Subcutaneous abdominal adipose tissue (tissue), 5 donors: ENCODE results near the gene SLC35E1.

Experiments
- H3K27ac ChIP-seq: one replicate; pipeline ENCODE4 v1.7.0; 2013; ENCODE audit warnings: low read depth, mild to moderate bottlenecking, inconsistent platforms, low read length, moderate library complexity
- H3K27me3 ChIP-seq, 5 donors: one replicate each; pipeline ENCODE4 v1.7.0; 2013; ENCODE audit warnings: low read length in 5 of 5, inconsistent platforms in 1 of 5; ENCODE audit not compliant: control insufficient read depth in 5 of 5, insufficient read depth in 4 of 5
- H3K36me3 ChIP-seq, 5 donors: one replicate each; pipeline ENCODE4 v1.7.0; 2013; ENCODE audit warnings: low read length in 5 of 5; ENCODE audit not compliant: control insufficient read depth in 5 of 5, insufficient read depth in 5 of 5
- H3K4me1 ChIP-seq, 5 donors: one replicate each; pipeline ENCODE4 v1.7.0; 2013; ENCODE audit warnings: low read length in 5 of 5, mild to moderate bottlenecking in 3 of 5, moderate library complexity in 1 of 5; ENCODE audit not compliant: control insufficient read depth in 5 of 5, insufficient read depth in 5 of 5
- H3K4me3 ChIP-seq, 5 donors: one replicate each; pipeline ENCODE4 v1.7.0; 2013; ENCODE audit warnings: low read length in 5 of 5, low read depth in 1 of 5
- H3K9ac ChIP-seq, 5 donors: one replicate each; pipeline ENCODE4 v1.7.0; 2013; ENCODE audit warnings: low read length in 5 of 5, mild to moderate bottlenecking in 4 of 5, moderate library complexity in 3 of 5
- H3K9me3 ChIP-seq, 5 donors: one replicate each; pipeline ENCODE4 v1.7.0; 2013; ENCODE audit warnings: low read length in 5 of 5; ENCODE audit not compliant: control insufficient read depth in 5 of 5
- donor health status: healthy.
- donor health status: healthy.
- donor health status: healthy.
- donor health status: healthy.
- donor health status: healthy.

Gene SLC35E1

DNA sequence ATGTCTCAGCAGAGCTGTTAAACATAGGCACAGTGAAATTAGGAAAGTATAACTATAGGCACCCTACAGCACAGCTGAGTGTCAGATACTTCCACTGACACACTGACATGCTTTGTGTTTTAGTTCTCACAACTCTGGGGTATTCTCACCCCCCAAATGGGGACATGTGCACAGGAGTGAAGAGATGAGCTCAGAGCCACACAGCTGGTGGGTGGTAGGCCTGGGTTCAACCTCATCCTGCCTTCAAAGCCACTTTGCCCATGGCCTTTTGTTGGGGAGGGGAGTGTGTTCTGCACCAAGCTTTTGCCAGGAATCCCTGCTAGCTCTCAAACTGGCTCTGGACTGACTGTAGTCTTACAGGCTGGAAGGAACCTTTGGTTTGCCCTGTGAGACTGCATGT lies 1.7 kb upstream of the SLC35E1 start:
- no peaks in the 10 kb centered on the region for H3K27me3 ChIP-seq
- peak overlapping the region; percentile 83 for H3K27ac ChIP-seq
- peaks cover 23 to 65% (median 54%) of the 10 kb centered on the region in 5 donors for H3K4me1 ChIP-seq
- H3K9me3 ChIP-seq = no peaks in the 10 kb centered on the region
- peak overlapping the region in 2 of 5 donors; percentile 92 to 94 for H3K4me3 ChIP-seq
- peaks cover 0 to 52% (median 37%) of the 10 kb centered on the region in 5 donors for H3K36me3 ChIP-seq
- H3K9ac ChIP-seq = peak overlapping the region in 1 of 5 donors; percentile 1

DNA sequence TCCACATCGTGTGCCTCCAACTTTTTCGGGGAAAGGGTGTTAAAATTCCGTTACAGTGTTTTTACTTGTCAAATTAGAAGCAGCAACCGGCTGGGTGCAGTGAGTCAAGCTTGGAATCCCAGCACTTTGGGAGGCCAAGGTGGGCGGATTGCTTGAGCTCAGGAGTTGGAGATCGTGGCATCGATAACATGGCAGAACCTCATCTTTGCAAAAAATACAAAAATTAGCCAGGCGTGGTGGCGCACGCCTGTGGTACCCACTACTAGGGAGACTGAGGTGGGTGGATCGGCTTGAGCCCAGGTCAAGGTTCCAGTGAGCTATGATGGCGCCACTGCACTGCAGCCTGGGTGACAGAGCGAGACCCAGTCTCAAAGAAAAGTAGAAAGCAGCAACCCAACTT lies 1.1 kb upstream of the SLC35E1 start:
- peak overlapping the region; percentile 83 for H3K27ac ChIP-seq
- peak overlapping the region; percentile 69 to 94 (median 87) for H3K9ac ChIP-seq
- peak overlapping the region; percentile 73 to 96 (median 94) for H3K4me3 ChIP-seq
- H3K4me1 ChIP-seq = peaks cover 23 to 63% (median 54%) of the 10 kb centered on the region in 5 donors
- H3K9me3 ChIP-seq = no peaks in the 10 kb centered on the region
- H3K36me3 ChIP-seq = peaks cover 0 to 46% (median 35%) of the 10 kb centered on the region in 5 donors
- H3K27me3 ChIP-seq = no peaks in the 10 kb centered on the region

DNA sequence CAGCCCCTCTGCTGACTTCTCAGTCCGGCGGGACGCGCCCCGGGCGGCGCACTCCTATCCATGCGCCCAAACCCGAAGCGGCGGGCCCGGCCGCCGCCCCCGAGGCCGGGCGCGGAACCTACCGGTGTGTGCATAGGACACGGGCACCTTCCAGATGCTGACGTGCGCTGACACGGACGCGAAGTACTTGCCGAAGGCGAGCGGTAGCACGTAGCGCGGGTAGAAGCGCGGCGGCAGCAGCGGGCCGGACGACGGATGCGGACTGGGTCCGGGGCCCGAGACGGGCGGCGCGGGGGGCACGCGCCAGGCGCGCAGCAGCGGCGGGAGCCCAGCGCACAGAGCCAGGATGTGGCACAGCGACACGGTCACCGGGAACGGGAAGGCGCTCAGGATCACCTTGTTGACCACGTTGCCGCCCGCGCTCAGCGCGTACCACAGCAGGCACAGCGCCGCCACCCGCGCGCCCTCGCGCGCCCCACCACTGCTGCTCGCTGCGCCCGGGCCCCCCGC lies 338 bp downstream of the SLC35E1 start:
- no peaks in the 10 kb centered on the region for H3K27me3 ChIP-seq
- peaks cover under 1 to 52% (median 34%) of the 10 kb centered on the region in 5 donors for H3K36me3 ChIP-seq
- peak overlapping the region; percentile 69 to 81 (median 79) for H3K9ac ChIP-seq
- peaks cover 16 to 49% (median 41%) of the 10 kb centered on the region in 5 donors for H3K4me1 ChIP-seq
- peak overlapping the region; percentile 54 to 96 (median 94) for H3K4me3 ChIP-seq
- no peak overlapping the region for H3K27ac ChIP-seq
- H3K9me3 ChIP-seq = no peaks in the 10 kb centered on the region

DNA sequence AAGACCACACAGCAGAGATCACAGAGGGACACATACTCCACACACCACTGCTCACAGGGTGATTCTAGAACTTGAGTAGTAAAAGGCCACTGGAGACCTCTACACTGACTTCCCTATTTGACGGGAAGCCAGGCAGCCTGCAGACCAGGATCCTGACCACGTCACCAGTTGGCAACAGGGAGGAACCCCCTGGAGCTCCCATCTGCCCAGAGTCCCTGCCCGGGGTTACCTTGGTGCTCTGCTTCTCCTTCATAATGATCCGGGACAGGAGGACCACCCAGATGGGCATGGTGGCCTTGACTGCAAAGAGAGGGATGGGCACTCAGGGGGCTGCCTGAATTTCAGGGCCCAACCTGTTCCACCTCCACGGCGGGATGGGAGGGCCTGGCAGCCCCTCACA lies 932 bp downstream of the SLC35E1 start:
- no peaks in the 10 kb centered on the region for H3K9me3 ChIP-seq
- H3K4me1 ChIP-seq = peaks cover 15 to 43% (median 38%) of the 10 kb centered on the region in 5 donors
- H3K9ac ChIP-seq = peak overlapping the region; percentile 69 to 81 (median 79)
- H3K36me3 ChIP-seq = peaks cover 2 to 52% (median 34%) of the 10 kb centered on the region in 5 donors
- H3K27me3 ChIP-seq = no peaks in the 10 kb centered on the region
- H3K4me3 ChIP-seq = peak overlapping the region; percentile 54 to 96 (median 94)
- H3K27ac ChIP-seq = no peak overlapping the region

DNA sequence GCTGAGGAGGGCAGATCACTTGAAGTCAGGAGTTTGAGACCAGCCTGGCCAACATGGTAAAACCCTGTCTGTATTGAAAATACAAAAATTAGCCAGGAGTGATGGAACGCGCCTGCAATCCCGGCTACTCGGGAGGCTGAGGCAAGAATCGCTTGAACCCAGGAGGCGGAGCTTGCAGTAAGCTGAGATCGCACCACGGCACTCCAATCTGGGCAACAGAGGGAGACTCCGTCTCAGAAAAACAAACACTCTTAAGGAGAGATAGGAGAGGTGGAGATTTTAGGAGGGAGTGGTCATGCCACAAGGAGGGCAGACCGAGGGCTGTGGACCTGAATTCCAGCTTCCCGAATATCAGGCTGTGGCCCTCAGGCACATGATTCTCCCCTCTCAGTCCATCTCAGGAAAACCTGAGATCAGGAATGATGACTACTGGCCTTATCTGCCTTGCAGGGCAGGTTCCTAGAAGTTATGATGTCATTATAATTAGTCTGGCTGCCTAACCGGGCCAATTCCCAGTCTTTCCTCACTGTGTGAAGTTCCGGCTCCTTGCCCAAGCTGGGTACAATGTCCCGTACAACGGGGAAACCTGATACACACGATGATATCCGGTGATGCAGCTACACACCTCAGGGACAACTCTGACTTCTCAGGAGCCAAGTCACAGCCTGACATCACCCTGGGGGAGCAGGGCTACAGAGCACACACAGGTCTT lies 2.5 kb downstream of the SLC35E1 start:
- Histone ChIP-seq H3K9me3 (no peaks in the 10 kb centered on the region), H3K27ac (no peak overlapping the region), H3K4me1 (peaks cover 14 to 37% (median 36%) of the 10 kb centered on the region in 5 donors), H3K27me3 (no peaks in the 10 kb centered on the region), H3K4me3 (no peak overlapping the region), H3K9ac (no peak overlapping the region), H3K36me3 (peaks cover 3 to 48% (median 30%) of the 10 kb centered on the region in 5 donors)

DNA sequence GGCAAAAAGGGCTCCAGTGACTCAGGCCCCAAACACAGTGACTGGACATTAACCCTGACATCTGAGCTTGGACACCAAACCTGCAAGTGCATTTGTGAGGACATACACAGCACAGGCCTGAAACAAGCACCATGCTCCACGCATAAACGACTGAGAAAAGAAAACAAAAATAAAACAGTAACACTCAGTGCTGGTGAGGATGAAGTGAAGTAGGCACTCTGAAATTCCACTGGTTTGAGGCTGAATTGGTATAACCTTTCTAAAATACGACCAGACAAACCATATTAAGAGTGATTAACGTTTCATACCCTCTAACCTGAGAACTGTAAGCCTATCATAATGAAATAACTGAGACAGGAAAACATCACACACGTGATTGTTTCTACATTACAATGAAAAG lies 5.5 kb downstream of the SLC35E1 start:
- Histone ChIP-seq H3K27me3 (no peaks in the 10 kb centered on the region), H3K27ac (no peak overlapping the region), H3K4me3 (no peak overlapping the region), H3K4me1 (peaks cover 6 to 15% (median 11%) of the 10 kb centered on the region in 5 donors), H3K36me3 (peaks cover 6 to 69% (median 47%) of the 10 kb centered on the region in 5 donors), H3K9ac (no peak overlapping the region), H3K9me3 (no peaks in the 10 kb centered on the region)

DNA sequence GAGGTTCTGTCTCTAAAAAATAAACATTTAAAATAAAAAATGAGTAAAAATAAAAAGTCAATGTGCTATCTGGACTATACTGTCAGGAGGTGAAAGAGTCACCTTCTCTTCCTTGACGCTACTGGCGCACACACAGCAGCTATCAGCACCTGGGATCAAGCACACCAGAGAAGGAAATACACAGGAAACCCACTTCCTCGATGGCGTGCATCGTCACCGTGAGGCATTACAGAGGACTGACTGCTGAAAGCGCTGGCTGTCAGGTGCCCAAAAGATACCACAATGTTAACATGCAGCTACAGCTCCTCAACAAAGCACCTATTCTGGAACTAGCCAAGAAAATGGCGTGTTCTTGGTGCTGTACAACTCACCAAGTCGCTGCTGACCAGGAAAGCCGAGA lies 6.1 kb downstream of the SLC35E1 start:
- Histone ChIP-seq H3K9ac (no peak overlapping the region), H3K36me3 (peaks cover 6 to 75% (median 52%) of the 10 kb centered on the region in 5 donors), H3K4me1 (peaks cover 2 to 10% (median 6%) of the 10 kb centered on the region in 5 donors), H3K4me3 (no peak overlapping the region), H3K27me3 (no peaks in the 10 kb centered on the region), H3K9me3 (no peaks in the 10 kb centered on the region), H3K27ac (no peak overlapping the region)

DNA sequence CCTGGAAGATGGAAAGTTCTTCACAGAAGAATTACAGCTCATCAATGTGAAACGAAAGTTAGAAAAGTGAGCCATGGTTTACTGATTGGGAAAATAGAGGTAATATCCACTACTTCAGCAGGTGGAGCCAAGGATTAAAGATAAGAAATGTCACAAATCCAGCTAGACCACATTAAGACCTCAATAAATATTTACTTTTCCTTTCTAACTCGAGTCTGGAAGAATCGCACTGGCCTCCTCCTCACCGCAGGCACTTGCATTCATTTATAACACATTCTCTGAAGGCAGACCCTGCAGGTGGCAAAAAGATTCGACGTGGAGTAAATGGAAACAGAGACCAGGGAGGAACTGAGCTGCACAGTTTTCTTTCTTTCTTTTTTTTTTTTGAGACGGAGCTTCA lies 7.4 kb downstream of the SLC35E1 start:
- Histone ChIP-seq H3K27me3 (no peaks in the 10 kb centered on the region), H3K36me3 (peaks cover 6 to 78% (median 57%) of the 10 kb centered on the region in 5 donors), H3K27ac (no peak overlapping the region)

DNA sequence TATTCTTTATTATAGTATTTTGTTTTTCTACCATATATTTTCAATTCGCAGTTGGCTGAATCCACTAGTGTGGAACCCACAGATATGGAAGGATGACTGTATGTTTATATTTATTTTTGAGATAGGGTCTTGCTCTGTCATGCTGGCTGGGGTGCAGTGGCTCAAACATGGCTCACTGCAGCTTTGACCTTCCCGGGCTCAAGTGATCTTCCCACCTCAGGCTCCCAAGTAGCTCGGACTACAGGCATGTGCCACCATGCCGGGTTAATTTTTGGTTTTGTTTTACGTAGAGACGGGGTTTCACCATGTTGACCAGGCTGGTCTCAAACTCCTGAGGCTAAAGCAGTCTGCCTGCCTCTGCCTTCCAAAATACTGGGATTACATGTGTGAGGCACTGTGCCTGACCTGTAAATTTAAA lies 9.6 kb downstream of the SLC35E1 start:
- H3K4me1 ChIP-seq = peaks cover 0 to 8% (median 3%) of the 10 kb centered on the region in 5 donors
- H3K9ac ChIP-seq = no peak overlapping the region
- peaks cover 6 to 73% (median 56%) of the 10 kb centered on the region in 5 donors for H3K36me3 ChIP-seq
- no peaks in the 10 kb centered on the region for H3K9me3 ChIP-seq
- no peaks in the 10 kb centered on the region for H3K27me3 ChIP-seq
- no peak overlapping the region for H3K27ac ChIP-seq
- H3K4me3 ChIP-seq = no peak overlapping the region

More for the DNA sequence above, 7.4 kb downstream of the SLC35E1 start:
- H3K9me3 ChIP-seq = no peaks in the 10 kb centered on the region
- no peak overlapping the region for H3K9ac ChIP-seq
- H3K4me3 ChIP-seq = no peak overlapping the region
- H3K4me1 ChIP-seq = peaks cover 0 to 8% (median 3%) of the 10 kb centered on the region in 5 donors

DNA sequence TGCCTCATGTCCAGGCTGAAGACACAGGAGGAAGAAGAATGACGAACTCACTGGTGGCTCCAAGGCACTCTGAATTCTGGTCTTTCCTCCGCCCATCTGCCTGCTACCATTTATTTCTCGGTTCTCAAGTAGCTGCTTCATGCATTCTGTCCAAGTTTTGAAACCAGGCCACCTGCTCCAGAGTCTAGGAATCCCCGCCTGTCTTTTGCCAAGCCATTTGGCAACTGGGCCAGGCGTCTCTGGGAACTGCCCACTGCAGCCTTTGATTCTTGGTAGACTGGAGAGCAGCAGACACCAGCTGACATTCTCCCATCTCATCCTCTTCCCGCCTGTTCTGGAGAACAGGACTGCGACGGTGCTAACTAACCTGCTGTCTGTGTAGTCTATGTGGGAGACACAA lies 10.8 kb downstream of the SLC35E1 start:
- Histone ChIP-seq H3K27ac (no peak overlapping the region), H3K9me3 (no peaks in the 10 kb centered on the region), H3K27me3 (no peaks in the 10 kb centered on the region), H3K4me1 (peaks cover 0 to 5% (median 2%) of the 10 kb centered on the region in 5 donors), H3K9ac (no peak overlapping the region), H3K36me3 (peaks cover 4 to 66% (median 53%) of the 10 kb centered on the region in 5 donors), H3K4me3 (no peak overlapping the region)
